IPS-15b (cell line): ENCODE results near the gene TRIM34.
"Not testable (repeated sequence)": the region's sequence is repeated elsewhere in the genome, so short reads cannot be mapped to it uniquely, and the experiment has no call there.

ENCODE experiments used
- H3K27me3 ChIP-seq: one replicate; pipeline ENCODE4 v1.6.1; 2013; ENCODE audit warnings: low read length; ENCODE audit not compliant: control insufficient read depth, insufficient read depth
- H3K36me3 ChIP-seq: one replicate; pipeline ENCODE4 v1.6.1; 2013; ENCODE audit warnings: low read length; ENCODE audit not compliant: control insufficient read depth, insufficient read depth
- H3K4me1 ChIP-seq: one replicate; pipeline ENCODE4 v1.6.1; 2013; ENCODE audit warnings: mild to moderate bottlenecking, low read length; ENCODE audit not compliant: control insufficient read depth, insufficient read depth
- H3K4me3 ChIP-seq: one replicate; pipeline ENCODE4 v1.5.1; 2013; ENCODE audit warnings: low read depth, low read length
- H3K9ac ChIP-seq: one replicate; pipeline ENCODE4 v1.6.1; 2013; ENCODE audit warnings: low read depth, mild to moderate bottlenecking, low read length
- H3K9me3 ChIP-seq: one replicate; pipeline ENCODE4 v1.6.1; 2013; ENCODE audit warnings: mild to moderate bottlenecking, low read length; ENCODE audit not compliant: control insufficient read depth, insufficient read depth

TRIM34 gene

GRCh38 chr11:5688482-5688881 lies 63.7 kb downstream of the TRIM34 start:
- Histone ChIP-seq H3K9ac (no peak overlapping the region), H3K36me3 (no peaks in the 10 kb centered on the region), H3K9me3 (no peaks in the 10 kb centered on the region), H3K4me3 (no peak overlapping the region), H3K4me1 (peaks cover 5% of the 10 kb centered on the region), H3K27me3 (no peaks in the 10 kb centered on the region)

GRCh38 chr11:5689551-5689983 lies 64.8 kb downstream of the TRIM34 start, which contains the start of gene TRIM22:
TRIM22 (plus strand) TSS chr11:5689790; CDS start chr11:5696233, 6,443 bp downstream.
- Histone ChIP-seq H3K4me3 (peak within 1 kb of the TSS; percentile 27), H3K36me3 (no peaks in the 10 kb centered on the region), H3K27me3 (no peaks in the 10 kb centered on the region), H3K9ac (no peak within 1 kb of the TSS), H3K9me3 (no peaks in the 10 kb centered on the region), H3K4me1 (peaks cover 5% of the 10 kb centered on the region)

- H3K4me1 ChIP-seq = peaks cover 5% of the 10 kb centered on the region
- no peaks in the 10 kb centered on the region for H3K36me3 ChIP-seq
- H3K4me3 ChIP-seq = peak overlapping the region; percentile 27
- no peaks in the 10 kb centered on the region for H3K27me3 ChIP-seq
- H3K9ac ChIP-seq = no peak overlapping the region
- no peaks in the 10 kb centered on the region for H3K9me3 ChIP-seq
Observed at GRCh38 chr11:5690216-5690615, 65.4 kb downstream of the TRIM34 start.

GRCh38 chr11:5690736-5691135 lies 65.9 kb downstream of the TRIM34 start:
- Histone ChIP-seq H3K27me3 (no peaks in the 10 kb centered on the region), H3K4me3 (no peak overlapping the region), H3K9ac (no peak overlapping the region), H3K9me3 (no peaks in the 10 kb centered on the region), H3K36me3 (no peaks in the 10 kb centered on the region), H3K4me1 (peaks cover 5% of the 10 kb centered on the region)

- H3K9ac ChIP-seq, H3K36me3 ChIP-seq, H3K4me1 ChIP-seq, H3K4me3 ChIP-seq, H3K9me3 ChIP-seq, H3K27me3 ChIP-seq: not testable (repeated sequence)
Observed at GRCh38 chr11:5691238-5691963, 66.6 kb downstream of the TRIM34 start.

GRCh38 chr11:5691964-5692361 lies 67.2 kb downstream of the TRIM34 start:
- H3K4me1 ChIP-seq = peaks cover 5% of the 10 kb centered on the region
- H3K27me3 ChIP-seq = no peaks in the 10 kb centered on the region
- no peak overlapping the region for H3K9ac ChIP-seq
- H3K4me3 ChIP-seq = no peak overlapping the region
- H3K36me3 ChIP-seq = no peaks in the 10 kb centered on the region
- H3K9me3 ChIP-seq = no peaks in the 10 kb centered on the region
